GM18907 (cell line): ENCODE data around the gene HOXB5.
A peak's percentile ranks its signal among the peaks of the same experiment; 100 is the strongest.

Experiments used
- ATAC-seq: cut with Tn5 transposase; IDR thresholded peaks from one replicate; pipeline ENCODE4 v1.9.1; 2021; ENCODE audit warnings: mild to moderate bottlenecking, moderate library complexity; ENCODE audit not compliant: unreplicated experiment

The HOXB5 gene

DNA sequence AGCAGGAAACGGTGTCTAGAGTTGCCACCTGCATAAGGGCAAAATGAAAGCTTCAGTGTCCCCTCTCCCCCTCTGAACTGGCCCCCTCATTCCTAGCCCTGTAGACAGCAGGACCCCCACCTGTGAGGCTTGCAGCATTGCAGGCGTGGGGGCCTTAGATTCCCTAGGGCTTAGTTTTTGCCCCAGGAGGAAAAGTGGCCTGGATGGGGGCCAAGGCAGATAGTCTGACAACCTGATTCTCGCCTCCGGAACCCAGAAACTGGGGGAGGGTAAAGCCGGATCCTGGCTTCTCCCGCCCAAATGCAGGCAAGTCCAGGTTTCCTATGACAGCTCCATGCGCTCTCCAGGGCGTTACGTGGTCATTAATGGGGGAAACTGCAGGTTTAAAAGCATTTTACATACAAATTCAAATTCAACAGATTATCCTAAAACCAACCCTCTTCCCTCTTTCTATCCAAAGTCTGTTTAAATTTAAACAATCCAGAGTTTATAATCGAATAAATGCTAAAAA, 11.9 kb upstream of the HOXB5 start:
- ATAC-seq: no peak

DNA sequence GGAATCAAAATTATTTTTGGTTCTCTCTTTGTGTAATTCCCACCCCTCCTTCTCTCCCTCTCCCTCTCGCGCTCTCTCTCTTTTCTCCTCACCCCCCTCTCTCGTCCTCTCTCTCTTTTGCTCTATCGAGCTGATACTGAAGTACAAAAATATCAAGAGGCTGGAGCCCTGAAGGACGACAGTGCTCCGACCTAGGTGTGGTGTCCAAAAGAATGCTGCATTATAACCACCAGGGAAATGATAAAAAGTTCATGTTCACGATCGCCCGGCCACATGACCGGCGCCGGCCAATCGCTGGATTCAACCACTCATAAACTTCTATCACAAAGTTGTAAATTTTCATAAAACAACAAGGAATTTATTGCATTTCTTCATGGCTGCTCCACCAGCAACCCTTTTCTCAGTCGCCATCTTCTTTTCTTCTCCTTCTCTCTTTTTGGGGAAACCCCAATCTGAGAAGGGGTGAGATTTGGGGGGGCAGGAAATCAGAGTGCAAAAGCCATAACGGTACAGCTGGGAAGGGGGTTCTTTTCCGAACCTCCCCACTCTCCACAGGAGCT, 11.3 kb upstream of the HOXB5 start, which contains the start of gene HOXB6:
HOXB6 (minus strand) TSS at position 217 of the 560 bp plus-strand sequence. CDS start 6,836 bp downstream, outside the sequence.
- no peak for ATAC-seq

DNA sequence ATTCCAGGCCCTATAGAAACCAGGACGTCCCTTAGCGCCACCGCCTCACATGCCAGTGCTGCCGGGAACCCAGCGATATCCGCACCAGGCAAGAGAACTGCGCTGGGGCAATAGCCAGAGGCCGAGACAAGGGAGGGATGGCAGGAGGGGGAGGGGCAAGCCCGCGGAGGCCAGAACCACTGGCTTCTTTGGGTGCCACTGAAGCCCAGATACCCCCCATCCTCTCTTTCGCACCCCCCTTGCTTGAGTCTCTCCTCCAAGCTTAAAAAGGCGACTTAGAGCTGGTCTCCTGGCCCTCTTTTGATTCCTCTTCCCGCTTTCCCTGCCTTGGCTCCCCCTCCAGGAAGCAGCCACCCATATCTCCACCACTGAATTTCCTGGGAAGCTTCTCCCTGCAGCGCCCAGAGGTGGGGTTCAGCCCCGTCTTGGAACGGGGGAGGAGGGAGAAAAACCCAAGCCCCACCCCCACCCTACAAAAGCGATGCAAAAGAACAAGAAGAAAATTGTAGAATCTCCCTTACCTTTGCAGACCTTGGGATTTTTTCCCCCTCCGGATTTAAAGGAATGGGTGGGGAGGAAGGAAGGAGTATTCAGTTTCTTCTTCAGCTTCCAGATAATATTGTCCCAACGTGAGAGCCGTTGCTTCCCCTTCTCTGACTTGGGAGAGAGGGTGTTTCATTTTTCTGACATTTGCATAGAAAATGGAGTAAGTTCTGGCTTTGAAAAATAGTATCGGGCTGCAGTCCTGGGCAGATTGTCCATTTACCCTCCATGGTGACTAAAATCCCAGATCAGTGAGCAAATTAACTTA, 10.6 kb upstream of the HOXB5 start:
- no peak for ATAC-seq

DNA sequence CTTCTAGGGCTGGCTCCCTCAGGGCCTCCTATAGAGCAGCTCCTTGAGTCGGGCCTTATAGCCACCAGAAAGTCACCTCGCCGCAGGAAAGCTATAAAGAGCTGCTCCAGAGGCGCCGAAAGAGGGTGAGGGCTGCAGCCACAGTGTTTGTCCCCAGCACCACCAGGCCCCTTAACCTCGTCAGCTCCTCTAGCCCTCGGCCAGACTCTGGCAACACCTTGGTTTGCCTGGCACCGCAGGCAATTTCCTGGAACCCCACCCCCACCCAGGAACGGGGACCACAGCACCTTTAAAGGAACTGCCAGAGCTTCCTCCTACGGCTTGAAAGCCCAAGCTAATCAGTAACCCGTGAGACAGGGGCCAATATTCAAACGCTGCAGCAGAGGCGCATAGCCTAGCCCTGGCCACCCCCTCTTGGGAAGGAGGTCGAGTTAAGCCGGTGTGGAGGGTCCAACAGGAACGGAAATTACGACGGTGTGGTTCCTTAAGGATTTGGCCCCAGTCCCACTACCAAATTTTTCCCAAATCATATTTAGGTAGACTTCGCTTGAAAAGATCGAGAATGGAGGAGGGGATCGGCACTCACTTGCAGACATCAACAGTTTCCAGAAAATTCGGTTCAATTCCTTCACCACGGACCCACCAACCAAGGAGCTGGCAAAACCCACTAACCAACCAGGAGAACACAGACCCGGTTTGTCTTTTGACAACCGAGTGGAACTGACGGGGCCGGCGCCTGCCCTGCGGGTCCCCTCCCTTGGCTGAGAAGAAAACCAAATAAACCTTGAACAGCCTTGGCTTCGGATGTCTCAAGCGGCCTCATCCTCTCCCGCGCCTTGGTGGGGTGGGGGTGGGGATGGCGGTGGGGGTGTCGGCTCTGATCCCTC, 8.2 kb upstream of the HOXB5 start:
- ATAC-seq: no peak

DNA sequence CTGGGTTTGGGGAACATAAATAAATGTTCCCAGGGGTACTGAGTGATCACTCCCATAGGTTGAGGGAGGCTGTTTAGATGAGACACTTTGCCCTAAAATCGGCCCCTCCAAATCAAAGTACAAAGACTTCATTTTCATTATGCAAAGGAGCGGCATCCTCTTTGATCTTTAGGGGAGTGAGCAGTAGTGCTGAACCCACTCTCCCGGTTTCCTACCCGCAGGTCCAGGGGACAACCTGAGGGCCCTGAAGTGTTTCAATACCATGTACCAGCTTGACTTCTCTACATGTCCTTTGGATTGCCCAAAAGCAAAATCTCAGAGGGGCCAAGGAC, 7.6 kb upstream of the HOXB5 start:
- ATAC-seq: no peak

DNA sequence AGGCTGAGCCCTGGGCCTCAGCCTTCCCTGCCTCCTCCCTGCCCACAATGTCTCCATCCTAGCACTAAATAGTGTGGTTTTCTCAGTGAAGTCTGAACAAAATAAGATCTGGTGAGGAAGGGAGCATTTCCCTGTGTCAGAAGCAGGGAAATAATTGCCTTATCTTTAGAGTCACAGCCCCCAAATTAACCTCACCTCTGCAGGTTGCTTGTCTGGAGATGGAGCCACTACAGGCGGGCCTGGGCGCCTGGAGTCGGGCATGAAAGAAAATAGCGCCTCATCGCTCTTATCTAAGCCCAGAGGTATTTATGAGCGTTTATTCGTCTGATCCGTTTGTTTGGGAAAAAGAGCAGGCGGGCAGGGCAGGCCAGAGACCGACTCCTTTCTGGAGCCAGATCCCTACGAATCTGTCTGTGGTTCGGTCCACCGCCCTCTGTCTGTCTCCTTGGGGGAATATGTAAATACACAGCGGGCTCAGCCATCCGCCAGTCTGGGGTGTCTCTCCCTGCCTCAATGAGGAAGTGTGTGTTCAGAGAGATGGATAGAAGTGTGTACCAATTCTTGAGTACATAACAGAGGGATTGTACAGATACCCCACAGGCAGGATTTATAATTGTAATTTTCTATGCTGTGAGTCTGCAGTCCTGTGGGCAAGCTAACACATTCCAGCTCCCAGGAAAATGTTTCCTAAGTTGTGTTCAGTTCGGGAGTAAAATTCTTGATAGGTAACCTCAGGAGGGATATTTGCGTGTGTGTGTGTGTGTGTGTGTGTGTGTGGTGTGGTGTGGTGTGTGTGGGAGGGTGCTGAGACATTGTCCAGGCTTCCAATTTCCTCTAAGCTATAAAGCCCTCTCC, 6.9 kb upstream of the HOXB5 start:
- no peak for ATAC-seq

DNA sequence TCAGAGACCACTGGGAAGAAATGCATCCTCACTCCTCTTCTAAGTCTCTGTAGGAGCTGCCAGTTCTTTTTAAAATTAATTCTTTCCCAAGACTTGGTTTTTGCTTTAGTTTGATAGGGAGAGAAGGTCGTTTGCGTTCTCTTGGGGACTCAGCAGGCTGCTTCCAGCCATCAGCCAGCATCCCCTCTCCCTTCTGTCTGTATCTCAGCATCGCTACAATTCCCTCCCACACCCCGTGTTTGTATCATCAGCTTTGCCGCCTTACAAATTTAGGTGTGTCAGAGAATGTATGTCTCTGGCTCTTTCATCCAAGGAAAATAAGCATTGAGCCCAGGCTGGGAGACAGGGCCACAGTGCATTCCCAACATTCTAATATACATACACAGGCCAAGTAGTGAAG, 5.8 kb upstream of the HOXB5 start:
- no peak for ATAC-seq

DNA sequence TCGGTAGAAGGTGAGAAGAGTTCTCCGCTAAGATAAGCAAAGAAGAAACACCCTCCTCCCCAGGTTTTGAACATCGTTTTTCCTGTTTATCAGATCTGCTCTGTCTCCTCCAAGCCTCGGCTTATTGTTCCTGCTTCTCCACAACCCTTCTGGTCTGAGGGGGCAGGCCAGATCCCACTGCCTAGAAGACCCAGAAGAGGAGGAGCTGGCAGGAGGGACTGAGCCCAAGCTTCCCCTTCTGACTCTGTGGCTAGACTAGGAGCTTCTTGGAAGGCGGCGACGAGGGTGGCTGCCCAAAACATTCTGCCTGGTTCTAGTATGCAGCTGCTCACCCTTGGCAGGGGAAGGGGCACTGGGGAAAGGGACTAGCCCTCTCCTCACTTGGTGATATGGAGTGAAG, 5.2 kb upstream of the HOXB5 start:
- ATAC-seq: no peak

DNA sequence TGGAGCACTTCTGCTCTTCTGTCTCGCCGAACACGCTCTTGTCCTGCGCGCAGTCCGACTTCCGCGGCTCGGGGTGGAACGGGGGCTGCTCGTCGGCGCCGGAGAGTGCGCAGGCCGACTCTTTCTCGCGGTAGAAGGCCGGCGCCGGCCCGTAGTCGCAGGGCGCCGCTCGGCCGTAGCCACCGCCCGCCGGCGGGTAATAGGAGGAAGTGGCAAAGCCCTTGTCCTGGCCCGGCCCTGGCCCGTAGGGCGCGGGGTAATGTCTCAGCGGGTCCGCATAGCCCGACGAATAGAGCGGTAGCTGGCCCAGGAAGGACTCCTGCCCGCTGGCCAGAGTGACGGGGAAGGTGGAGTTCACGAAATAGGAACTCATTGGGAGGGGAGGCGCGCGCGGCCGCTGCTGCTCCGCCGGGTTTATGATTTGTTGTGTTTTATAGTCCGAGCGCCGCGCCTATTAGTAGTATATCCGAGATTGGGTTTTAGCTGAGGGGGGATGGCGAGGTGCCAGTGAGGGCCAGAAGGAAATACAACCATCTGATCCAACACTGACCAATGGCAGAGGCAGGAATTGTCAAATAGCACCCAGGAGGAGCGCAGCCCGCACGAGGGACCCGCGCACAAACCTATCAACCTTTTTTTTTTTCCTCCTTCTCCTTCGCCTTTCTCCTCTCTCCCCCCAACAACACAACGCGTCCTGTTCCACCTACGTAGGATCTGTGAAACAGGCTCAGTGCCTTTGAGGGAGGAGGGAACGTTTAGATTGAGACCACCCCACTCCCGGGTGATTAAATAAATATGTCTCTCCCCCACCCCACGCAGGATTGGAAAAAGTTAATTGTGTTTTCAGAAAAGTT, 4.4 kb upstream of the HOXB5 start:
- ATAC-seq: peak; percentile 41

DNA sequence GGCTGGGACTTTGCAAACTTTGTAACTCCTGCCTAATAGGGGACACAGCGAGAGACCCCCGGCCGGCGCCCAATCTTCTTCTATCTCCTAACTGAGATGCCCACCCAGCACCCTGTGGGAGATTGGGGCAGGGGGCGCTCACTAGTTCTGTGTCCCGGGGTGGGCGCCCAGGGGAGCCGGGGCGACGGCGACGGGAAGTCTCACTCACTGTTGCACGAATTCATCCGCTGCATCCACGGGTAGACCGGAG, 3.9 kb upstream of the HOXB5 start:
- peak; percentile 21 for ATAC-seq

DNA sequence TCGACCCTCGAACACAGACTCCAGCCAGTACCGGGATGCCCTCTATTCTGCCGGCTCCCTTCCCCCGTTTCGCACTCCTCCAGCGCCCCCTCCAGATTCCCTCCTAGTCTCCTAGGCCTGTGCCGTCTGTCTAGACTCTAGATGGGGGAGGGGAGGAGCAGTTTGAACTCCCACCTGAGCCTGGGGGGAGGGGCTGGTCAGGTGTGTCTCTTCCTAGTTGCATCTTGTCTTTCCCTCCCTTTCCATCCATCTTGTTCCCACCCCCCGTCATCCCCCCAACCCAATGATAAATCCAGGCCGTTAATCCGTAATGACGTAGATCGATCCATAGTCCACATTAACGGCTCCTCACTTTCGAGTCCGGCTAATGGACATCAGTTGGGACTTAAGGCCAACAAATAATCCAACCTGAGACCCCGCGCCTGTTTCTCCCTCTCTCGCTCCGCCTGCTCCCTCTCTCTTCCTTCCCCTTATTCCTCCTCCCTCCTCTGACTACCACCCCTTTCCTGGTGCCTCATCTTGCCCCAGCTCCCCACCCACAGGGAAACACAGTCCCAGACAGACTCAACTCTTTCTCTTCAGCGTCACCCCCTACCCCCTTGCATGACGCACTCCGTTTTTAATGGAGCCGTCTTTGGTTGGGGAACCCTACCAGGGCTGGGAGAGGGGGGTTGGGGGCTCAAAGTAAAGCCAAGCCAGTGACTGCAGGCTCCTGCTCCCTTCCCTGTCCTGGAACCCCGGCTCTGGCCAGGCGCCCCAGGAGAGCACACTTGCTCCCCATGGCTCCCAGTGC, 3.4 kb upstream of the HOXB5 start:
- no peak for ATAC-seq

DNA sequence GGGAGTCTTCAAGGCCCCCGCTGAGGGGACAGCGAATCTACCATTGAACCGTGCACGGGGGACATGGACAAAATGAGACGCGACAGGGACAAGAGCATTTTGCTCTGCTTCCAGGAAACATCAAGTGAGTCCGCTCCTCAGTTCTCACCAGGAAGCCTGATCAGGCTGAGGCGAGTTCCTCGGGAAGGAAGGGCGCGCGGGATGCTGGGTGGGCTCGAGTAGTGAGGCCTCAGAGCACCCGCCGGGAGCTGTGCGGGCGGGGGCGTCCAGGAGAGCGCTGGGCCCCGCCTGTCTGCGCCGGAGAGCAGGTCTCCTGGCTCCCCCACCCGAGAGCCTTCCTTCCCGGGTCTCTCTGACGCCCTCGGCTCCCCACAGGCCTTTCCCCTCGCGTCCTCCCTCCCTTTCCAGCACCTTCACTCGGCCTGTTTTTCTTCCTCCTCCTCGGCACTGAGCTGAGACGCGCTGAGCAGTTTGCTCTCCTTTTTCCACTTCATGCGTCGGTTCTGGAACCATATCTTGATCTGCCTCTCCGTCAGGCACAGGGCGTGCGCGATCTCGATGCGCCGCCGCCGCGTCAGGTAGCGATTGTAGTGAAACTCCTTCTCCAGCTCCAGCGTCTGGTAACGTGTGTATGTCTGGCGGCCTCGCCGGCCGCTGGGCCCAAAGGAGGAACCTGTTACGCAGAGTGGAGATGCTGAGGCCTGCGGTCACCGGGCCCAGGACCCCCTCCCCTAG, 2.6 kb upstream of the HOXB5 start:
- no peak for ATAC-seq

DNA sequence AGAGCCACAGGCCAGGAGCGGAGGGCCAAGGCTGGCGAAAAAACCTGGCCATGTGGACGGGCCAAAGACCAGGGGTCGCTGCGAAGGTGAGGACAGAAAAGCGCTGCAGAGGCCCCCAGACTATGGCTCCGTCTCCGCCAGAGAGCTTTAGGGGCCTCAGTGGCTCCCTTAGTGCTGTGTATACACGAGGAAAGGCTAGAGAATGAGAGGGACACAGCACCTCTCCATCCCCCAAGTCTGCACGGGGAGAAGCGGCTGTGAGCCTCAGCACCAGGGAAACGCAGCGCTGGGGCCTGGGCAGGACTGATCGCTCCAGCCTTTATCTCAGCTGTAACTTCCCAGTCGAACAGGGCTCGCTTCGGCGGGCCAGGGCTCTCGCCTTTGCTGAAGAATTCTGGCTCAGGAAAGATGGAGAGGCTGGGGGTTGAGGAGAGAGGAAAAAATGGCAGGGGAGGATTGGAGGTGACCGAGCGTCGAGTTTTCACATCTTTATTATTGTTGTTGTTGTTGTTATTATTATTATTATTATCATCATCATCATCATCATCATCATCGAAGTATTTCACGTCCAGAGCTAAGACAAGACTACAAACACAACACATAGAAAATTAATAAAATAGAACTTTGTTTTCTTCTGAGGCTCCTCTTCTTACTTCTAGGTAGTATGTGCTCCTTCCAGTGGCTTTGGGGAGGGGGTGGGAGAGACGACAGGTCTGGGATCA, 1.9 kb upstream of the HOXB5 start:
- ATAC-seq: no peak

DNA sequence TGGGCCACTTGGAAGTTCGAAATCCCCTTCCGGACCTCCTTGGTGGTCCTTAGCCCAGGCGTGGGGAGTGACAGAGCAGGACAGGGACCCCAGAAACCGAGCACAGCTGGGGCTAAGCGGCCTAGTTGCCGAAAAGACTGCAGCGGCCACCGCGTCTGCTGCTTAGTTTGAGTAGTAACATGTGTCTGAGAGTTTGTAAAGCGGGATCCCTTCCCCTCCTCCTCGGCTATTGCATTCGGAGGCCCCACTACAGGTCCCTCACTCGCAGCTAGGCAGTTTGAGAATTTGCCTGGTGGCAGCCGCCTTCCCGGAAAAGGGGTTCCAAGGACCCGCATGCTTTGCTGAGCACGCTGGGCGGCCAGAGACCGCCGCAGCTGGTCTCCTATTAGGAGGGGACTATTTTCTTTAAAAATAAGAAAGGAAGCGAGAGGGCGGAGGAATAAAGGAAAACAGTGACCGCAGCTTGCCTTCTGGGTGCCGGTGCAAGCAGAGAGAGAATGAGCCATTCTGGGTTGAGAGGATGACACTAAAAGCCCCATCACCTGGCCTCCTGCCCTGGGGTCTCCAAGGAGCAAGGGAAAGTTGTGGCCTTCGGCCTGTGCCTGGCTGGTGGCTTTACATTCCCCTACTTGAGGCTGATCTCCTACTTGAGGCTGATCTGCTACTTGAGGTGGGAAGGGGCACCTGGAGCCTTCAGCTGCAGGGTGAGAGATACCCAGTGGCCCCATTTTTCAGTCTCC, 1.1 kb upstream of the HOXB5 start:
- no peak for ATAC-seq

DNA sequence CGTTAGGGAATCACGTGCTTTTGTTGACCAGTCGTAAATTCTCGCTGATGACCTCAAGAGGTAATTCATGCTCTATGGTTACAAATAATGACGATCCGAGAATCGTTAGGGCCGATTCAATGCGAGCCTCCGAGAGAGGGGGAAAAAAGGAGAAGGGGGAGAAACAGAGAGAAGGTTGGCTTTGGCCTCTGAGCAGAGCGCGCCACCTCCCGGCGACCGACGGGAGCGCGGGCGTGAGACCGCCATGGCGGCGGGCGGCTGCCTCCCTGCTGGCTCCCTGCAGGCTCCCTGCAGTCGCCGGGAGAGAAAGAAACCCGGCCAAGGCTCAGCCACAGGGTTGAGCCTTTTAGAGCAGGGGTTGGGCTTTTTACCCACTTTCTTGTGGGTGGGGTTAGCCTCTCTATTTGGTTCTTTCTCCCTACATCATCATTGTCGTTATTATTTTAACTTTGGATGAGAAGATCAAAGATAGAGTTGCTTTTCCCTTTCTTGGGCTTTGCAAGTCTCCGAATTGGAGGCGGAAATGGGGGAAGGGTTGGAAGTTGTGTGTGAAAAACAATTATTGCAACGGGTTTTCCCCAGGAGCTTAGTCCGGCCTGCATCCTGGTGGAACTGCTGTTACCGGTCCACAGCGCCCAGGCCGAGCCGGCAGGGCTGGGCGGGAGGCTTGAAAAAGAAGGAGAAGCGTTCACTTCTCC, 410 bp upstream of the HOXB5 start:
- ATAC-seq: peak; percentile 48

DNA sequence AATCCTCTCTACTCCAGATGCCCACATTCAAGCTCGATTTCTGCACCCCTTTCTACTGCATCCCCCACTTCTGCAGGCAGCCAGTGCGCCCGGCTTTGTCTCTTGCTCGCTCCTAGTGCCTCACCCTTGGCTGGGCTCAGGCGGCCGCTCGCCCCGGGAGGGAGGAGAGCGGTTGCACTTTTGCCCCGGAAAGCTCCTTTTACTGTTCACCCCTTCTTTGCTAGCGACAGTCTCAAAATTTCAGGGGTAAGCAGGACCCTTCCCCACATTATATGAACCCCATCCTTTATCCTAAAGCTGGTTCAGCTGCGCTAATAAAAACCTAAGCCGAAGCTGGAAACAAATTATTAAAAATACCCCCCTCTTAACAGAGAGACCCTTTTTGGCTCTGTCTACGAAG, 1.0 kb downstream of the HOXB5 start:
- ATAC-seq: no peak

DNA sequence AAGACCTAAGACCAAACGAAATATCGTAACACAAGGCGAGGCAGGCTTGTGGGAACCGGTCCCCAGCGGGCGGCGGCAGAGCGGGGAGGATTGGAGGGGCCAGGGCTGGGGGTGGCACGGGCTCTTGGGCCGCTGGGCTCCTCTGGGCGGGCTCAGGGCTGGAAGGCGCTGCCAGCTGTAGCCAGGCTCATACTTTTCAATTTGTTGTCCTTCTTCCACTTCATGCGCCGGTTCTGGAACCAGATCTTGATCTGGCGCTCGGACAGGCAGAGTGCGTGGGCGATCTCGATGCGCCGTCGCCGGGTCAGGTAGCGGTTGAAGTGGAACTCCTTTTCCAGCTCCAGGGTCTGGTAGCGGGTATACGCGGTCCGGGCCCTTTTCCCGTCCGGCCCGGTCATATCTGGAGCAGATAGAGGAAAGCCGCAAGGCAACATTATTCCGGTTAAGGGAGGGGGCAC, 1.5 kb downstream of the HOXB5 start:
- ATAC-seq: no peak
